H1 (cell line): Measurements from ENCODE around the gene CCL5. TPM values are rescaled to one million over a fixed set of nuclear protein-coding genes. Genes with fewer than 3 reads are reported as not detected.

Source experiments
- CTCF ChIA-PET: fragments of 300-600 bp; sonication (Branson Sonifier 250); formaldehyde crosslinking; loops from one replicate; lab custom pipeline; 2021; ENCODE audit not compliant: partially characterized antibody; lab: Charles Lee
- POLR2A ChIA-PET: fragments of 300-600 bp; sonication (Branson Sonifier 250); formaldehyde crosslinking; loops from one replicate; lab custom pipeline; 2021; ENCODE audit warnings: inconsistent platforms; ENCODE audit not compliant: partially characterized antibody; lab: Charles Lee
- DNase-seq, 2 experiments: peaks; one replicate each; pipeline versions ENCODE4 v3.0.0 to v3.0.0-alpha.2; 2010 to 2022; ENCODE audit warnings: low spot score in 2 of 2, low read depth in 1 of 2, mixed read lengths in 1 of 2
- FAIRE-seq: peaks from 2 replicates; lab custom pipeline; 2011; peaks lifted over from hg19 to GRCh38; lab: Jason Lieb, UNC
- H2AFZ ChIP-seq: 2 replicates; pipeline ENCODE4 v1.8.1; 2012; ENCODE audit warnings: low read length, inconsistent platforms
- H2AK5ac ChIP-seq: 2 replicates; pipeline ENCODE4 v1.6.1; 2013; ENCODE audit warnings: low read depth, low read length
- H2BK120ac ChIP-seq: replicated peaks from 2 replicates; pipeline ENCODE3; 2013; ENCODE audit warnings: low read depth, low read length, inconsistent platforms
- H2BK12ac ChIP-seq: 2 replicates; pipeline ENCODE4 v1.6.1; 2013; ENCODE audit warnings: low read depth, low read length
- H2BK15ac ChIP-seq: 2 replicates; pipeline ENCODE4 v1.6.1; 2013; ENCODE audit warnings: low read length
- H2BK20ac ChIP-seq: 2 replicates; pipeline ENCODE4 v1.6.1; 2013; ENCODE audit warnings: low read length
- H2BK5ac ChIP-seq: 2 replicates; pipeline ENCODE4 v1.6.1; 2013; ENCODE audit warnings: low read depth, low read length
- H3K14ac ChIP-seq: 2 replicates; pipeline ENCODE4 v1.6.1; 2013; ENCODE audit warnings: inconsistent platforms; ENCODE audit not compliant: insufficient read length
- H3K18ac ChIP-seq: 2 replicates; pipeline ENCODE4 v1.6.1; 2013; ENCODE audit warnings: low read length; ENCODE audit errors: extremely low read depth
- H3K23ac ChIP-seq: 2 replicates; pipeline ENCODE4 v1.6.1; 2013; ENCODE audit warnings: inconsistent platforms; ENCODE audit not compliant: insufficient read length
- H3K23me2 ChIP-seq: 2 replicates; pipeline ENCODE4 v1.6.1; 2013; ENCODE audit warnings: low read depth, low read length
- H3K27ac ChIP-seq: 2 replicates; pipeline ENCODE4 v1.6.1; 2011; ENCODE audit warnings: low read depth, low read length, inconsistent platforms
- H3K27me3 ChIP-seq, 4 experiments: replicated peaks in 1 of 4; 1 replicate in 1 of 4; 2 replicates in 3 of 4; pipeline versions ENCODE4 v1.6.1 to v1.8.1; 2011 to 2013; ENCODE audit warnings: low read length in 3 of 4, mild to moderate bottlenecking in 3 of 4, inconsistent platforms in 2 of 4, mixed read lengths in 2 of 4, moderate library complexity in 1 of 4; ENCODE audit not compliant: control insufficient read depth in 3 of 4, insufficient read depth in 3 of 4; ENCODE audit errors: extremely low read depth in 1 of 4
- H3K36me3 ChIP-seq, 4 experiments: 2 replicates each; pipeline versions ENCODE4 v1.6.1 to v1.8.1; 2011 to 2013; ENCODE audit warnings: mild to moderate bottlenecking in 4 of 4, low read length in 3 of 4, moderate library complexity in 2 of 4, control low read depth in 1 of 4, inconsistent platforms in 1 of 4; ENCODE audit not compliant: insufficient read depth in 4 of 4, control insufficient read depth in 2 of 4
- H3K4ac ChIP-seq: replicated peaks from 2 replicates; pipeline ENCODE3; 2013; ENCODE audit warnings: low read length, low read depth, mixed read lengths, inconsistent platforms; ENCODE audit not compliant: insufficient read length
- H3K4me1 ChIP-seq, 4 experiments: replicated peaks in 1 of 4; 1 replicate in 1 of 4; 2 replicates in 3 of 4; pipeline versions ENCODE4 v1.6.1 to v1.8.1; 2011 to 2013; ENCODE audit warnings: low read length in 3 of 4, inconsistent platforms in 2 of 4, mixed read lengths in 1 of 4; ENCODE audit not compliant: insufficient read depth in 4 of 4, control insufficient read depth in 3 of 4
- H3K4me2 ChIP-seq, 2 experiments: 2 replicates each; pipeline versions ENCODE4 v1.6.1 to v1.8.1; 2011 to 2013; ENCODE audit warnings: low read depth in 2 of 2, low read length in 2 of 2, control low read depth in 1 of 2, inconsistent platforms in 1 of 2, mild to moderate bottlenecking in 1 of 2; ENCODE audit not compliant: insufficient read depth in 1 of 2
- H3K4me3 ChIP-seq, 4 experiments: fragments of 200-600, 300-600 bp in 1 of 4; sonication (generic), shearing (Covaris generic), sonication (Bioruptor Twin) in 1 of 4; 2 replicates each; pipeline versions ENCODE4 v1.5.1 to v1.8.1; 2011 to 2016; ENCODE audit warnings: low read length in 4 of 4, low read depth in 3 of 4, control low read depth in 2 of 4, inconsistent platforms in 2 of 4, mild to moderate bottlenecking in 2 of 4, mixed read lengths in 1 of 4, moderate library complexity in 1 of 4; ENCODE audit not compliant: insufficient read depth in 2 of 4; ENCODE audit errors: extremely low read depth in 1 of 4
- H3K56ac ChIP-seq: replicated peaks from 2 replicates; pipeline ENCODE3; 2013; ENCODE audit warnings: low read depth, mild to moderate bottlenecking, mixed read lengths, low read length, inconsistent platforms; ENCODE audit not compliant: insufficient read length
- H3K79me1 ChIP-seq: 2 replicates; pipeline ENCODE4 v1.6.1; 2013; ENCODE audit warnings: low read depth, low read length, control low read depth
- H3K79me2 ChIP-seq, 2 experiments: 2 replicates each; pipeline versions ENCODE4 v1.6.1 to v1.8.1; 2012 to 2013; ENCODE audit warnings: low read length in 2 of 2, mild to moderate bottlenecking in 2 of 2, inconsistent platforms in 1 of 2; ENCODE audit not compliant: insufficient read depth in 2 of 2, control insufficient read depth in 1 of 2
- H3K9ac ChIP-seq, 4 experiments: replicated peaks in 1 of 4; 1 replicate in 1 of 4; 2 replicates in 3 of 4; pipeline versions ENCODE4 v1.6.1 to v1.8.1; 2011 to 2013; ENCODE audit warnings: low read depth in 3 of 4, low read length in 3 of 4, control low read depth in 2 of 4, mild to moderate bottlenecking in 2 of 4, moderate library complexity in 2 of 4, inconsistent platforms in 1 of 4; ENCODE audit errors: extremely low read depth in 1 of 4
- H3K9me3 ChIP-seq, 2 experiments: 2 replicates each; pipeline versions ENCODE4 v1.6.1 to v1.8.1; 2012 to 2013; ENCODE audit warnings: mild to moderate bottlenecking in 2 of 2, moderate library complexity in 2 of 2, control low read depth in 1 of 2, inconsistent platforms in 1 of 2, low read depth in 1 of 2, low read length in 1 of 2, mixed read lengths in 1 of 2; ENCODE audit not compliant: insufficient read depth in 2 of 2
- H4K20me1 ChIP-seq, 2 experiments: replicated peaks in 1 of 2; 2 replicates each; pipeline versions ENCODE3 to v1.8.1; 2011 to 2013; ENCODE audit warnings: inconsistent platforms in 2 of 2, low read length in 2 of 2, mild to moderate bottlenecking in 1 of 2; ENCODE audit not compliant: insufficient read depth in 2 of 2, control insufficient read depth in 1 of 2
- H4K5ac ChIP-seq: 2 replicates; pipeline ENCODE4 v1.6.1; 2013; ENCODE audit warnings: low read length, low read depth, mixed read lengths, inconsistent platforms; ENCODE audit not compliant: insufficient read length
- H4K8ac ChIP-seq: 2 replicates; pipeline ENCODE4 v1.8.0; 2013; ENCODE audit warnings: mild to moderate bottlenecking, moderate library complexity, low read length, inconsistent platforms; ENCODE audit not compliant: insufficient read depth; ENCODE audit errors: extremely low read depth
- H4K91ac ChIP-seq: replicated peaks from 2 replicates; pipeline ENCODE3; 2013; ENCODE audit warnings: low read length, mixed read lengths, inconsistent platforms; ENCODE audit not compliant: insufficient read length
- BRCA1 ChIP-seq: IDR thresholded peaks from 2 replicates; pipeline ENCODE4 v1.6.1; 2012; ENCODE audit warnings: low read depth, low read length, improper control_type of control experiment
- CREB1 ChIP-seq: IDR thresholded peaks from 2 replicates; pipeline ENCODE4 v1.6.1; 2012; ENCODE audit warnings: inconsistent platforms
- FOSL1 ChIP-seq: IDR thresholded peaks from 2 replicates; pipeline ENCODE4 v1.6.1; 2011; ENCODE audit warnings: mild to moderate bottlenecking, low read depth, low read length, moderate library complexity; ENCODE audit not compliant: insufficient read depth
- GABPA ChIP-seq: IDR thresholded peaks from 2 replicates; pipeline ENCODE4 v1.6.1; 2011; ENCODE audit warnings: mild to moderate bottlenecking, low read length, moderate library complexity, borderline replicate concordance; ENCODE audit not compliant: insufficient read depth
- JUN ChIP-seq: IDR thresholded peaks from 2 replicates; pipeline ENCODE4 v1.6.1; 2011; ENCODE audit warnings: low read depth, mild to moderate bottlenecking, improper control_type of control experiment, low read length
- RAD21 ChIP-seq, 2 experiments: IDR thresholded peaks in 1 of 2; conservative IDR thresholded peaks in 1 of 2; 2 replicates each; pipeline ENCODE4 v1.6.1; 2011; ENCODE audit warnings: low read depth in 2 of 2, low read length in 2 of 2, improper control_type of control experiment in 1 of 2, inconsistent platforms in 1 of 2, mild to moderate bottlenecking in 1 of 2, moderate library complexity in 1 of 2
- SIX5 ChIP-seq: IDR thresholded peaks from 2 replicates; pipeline ENCODE4 v1.6.1; 2011; ENCODE audit warnings: mild to moderate bottlenecking, low read depth, low read length
- SP1 ChIP-seq: IDR thresholded peaks from 2 replicates; pipeline ENCODE4 v1.6.1; 2011; ENCODE audit warnings: low read depth, low read length
- SUZ12 ChIP-seq: fragments of 200-600 bp; sonication (generic); IDR thresholded peaks from 2 replicates; pipeline ENCODE4 v1.6.1; 2012; ENCODE audit warnings: mild to moderate bottlenecking, inconsistent platforms, low read length, moderate library complexity, mixed read lengths
- TEAD4 ChIP-seq: IDR thresholded peaks from 2 replicates; pipeline ENCODE4 v1.6.1; 2012; ENCODE audit warnings: low read depth, low read length, inconsistent platforms, mixed read lengths
- YY1 ChIP-seq: IDR thresholded peaks from 2 replicates; pipeline ENCODE4 v1.6.1; 2011; ENCODE audit warnings: low read depth, mild to moderate bottlenecking, low read length
- WGBS, 2 experiments: shearing (Covaris generic) in 1 of 2; methylation state at CpG; one replicate each; pipeline versions ENCODE4 v1.1.6 to v1.1.7; 2013 to 2015; ENCODE audit warnings: low lambda C conversion rate in 2 of 2, mixed read lengths in 2 of 2, inconsistent platforms in 1 of 2, low coverage in 1 of 2, missing lambda C conversion rate in 1 of 2; ENCODE audit not compliant: insufficient replicate concordance in 2 of 2, insufficient coverage in 1 of 2, insufficient read length in 1 of 2; ENCODE audit errors: extremely low coverage in 1 of 2, missing lambda C conversion rate in 1 of 2; 5-methylcytosine and 5-hydroxymethylcytosine counted together
- polyA plus RNA-seq, 7 experiments: library from polyadenylated mRNA; depleted of rRNA in 3 of 7; stranded (reverse) in 5 of 7; unstranded in 2 of 7; fragments of >200 nt in 5 of 7; fragments of 200-250 nt in 2 of 7; gene quantifications; 1 replicate in 5 of 7; 2 replicates in 1 of 7; 4 replicates in 1 of 7; pipeline versions ENCODE4 v1.2.1 to v1.2.3, GENCODE V29; 2011 to 2013; ENCODE audit warnings: missing spikeins in 2 of 7, mixed read lengths in 2 of 7
- total RNA-seq: library from RNA; stranded (reverse); fragmentation: NEBNext Ultra II Directional; extraction: Animal tissue kit (Norgen Biotek cat#: 25700); gene quantifications from 2 replicates; pipeline ENCODE4 v1.2.1, GENCODE V29; 2021
- TF ChIP-seq, protein P1 (sequence below): IDR thresholded peaks from 2 replicates; pipeline ENCODE4 v1.6.1; 2012; ENCODE audit warnings: inconsistent platforms

The CCL5 gene
- total and polyA plus RNA-seq, 2 of the 8 experiments (the other 6 are each of a cell fraction or from before 2014, with no cell fraction given) = not detected

DNA sequence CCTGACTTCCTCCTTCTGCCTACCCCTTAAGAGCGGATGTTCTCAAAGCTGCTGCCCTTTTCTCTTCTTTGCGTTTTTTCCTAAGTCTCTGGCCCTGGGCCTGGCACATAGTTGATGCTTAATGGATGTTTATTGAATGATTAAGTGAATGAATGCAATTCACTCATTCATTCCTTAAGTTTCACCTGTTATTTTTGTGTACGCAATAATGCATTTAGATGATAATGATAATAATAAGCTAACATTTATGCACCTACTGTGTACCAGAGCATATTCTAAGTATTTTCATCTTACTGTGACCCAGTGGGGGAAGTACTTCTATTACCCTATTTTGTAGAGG is 4.4 kb downstream of the CCL5 start:
- Histone ChIP-seq H3K4me1 (no peaks in the 10 kb centered on the region; a peak in 1 of 7 replicates), H3K4ac (no peak overlapping the region), H4K20me1 (no peaks in the 10 kb centered on the region), H3K14ac (no peak overlapping the region), H3K79me1 (no peaks in the 10 kb centered on the region), H3K9ac (no peak overlapping the region), H2BK12ac (no peak overlapping the region), H2BK15ac (no peak overlapping the region), H3K23ac (no peak overlapping the region), H3K56ac (no peak overlapping the region), H3K27ac (no peak overlapping the region), H3K9me3 (no peaks in the 10 kb centered on the region), H3K27me3 (no peaks in the 10 kb centered on the region), H2BK5ac (no peak overlapping the region), H3K4me2 (no peak overlapping the region), H4K91ac (no peak overlapping the region), H2BK120ac (no peak overlapping the region), H3K79me2 (no peaks in the 10 kb centered on the region), H3K18ac (no peak overlapping the region), H2AFZ (peak overlapping the region; percentile 31; the same call in 1 of the 2 replicates), H4K5ac (no peak overlapping the region), H2BK20ac (no peak overlapping the region), H4K8ac (no peak overlapping the region), H3K4me3 (no peak overlapping the region), H3K36me3 (no peaks in the 10 kb centered on the region), H3K23me2 (no peaks in the 10 kb centered on the region), H2AK5ac (no peak overlapping the region)
- no peak for FAIRE-seq
- no peak for TF ChIP-seq GABPA
- TF ChIP-seq BRCA1 = no peak
- no peak for TF ChIP-seq CREB1
- TF ChIP-seq SP1 = no peak
- no peak for TF ChIP-seq JUN
- TF ChIP-seq SIX5 = no peak
- no peak for TF ChIP-seq TEAD4
- no peak for TF ChIP-seq RAD21 (IDR thresholded peaks at IDR 0.05 in 1 of 2, conservative IDR thresholded peaks at IDR 0.05 in 1 of 2; ENCODE audit: low read depth in 2 of 2, low read length in 2 of 2)
- TF ChIP-seq, protein P1, sequence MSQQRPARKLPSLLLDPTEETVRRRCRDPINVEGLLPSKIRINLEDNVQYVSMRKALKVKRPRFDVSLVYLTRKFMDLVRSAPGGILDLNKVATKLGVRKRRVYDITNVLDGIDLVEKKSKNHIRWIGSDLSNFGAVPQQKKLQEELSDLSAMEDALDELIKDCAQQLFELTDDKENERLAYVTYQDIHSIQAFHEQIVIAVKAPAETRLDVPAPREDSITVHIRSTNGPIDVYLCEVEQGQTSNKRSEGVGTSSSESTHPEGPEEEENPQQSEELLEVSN = no peak
- no peak for TF ChIP-seq FOSL1
- TF ChIP-seq SUZ12 = no peak
- TF ChIP-seq YY1 = no peak
- no peak for DNase-seq
- ChIA-PET POLR2A (interaction anchor here (0.8 kb wide), 1 partner anchor 18 kb away, joined by 4 read pairs; no protein-coding TSS in a partner anchor), CTCF (interaction anchor here (0.6 to 1.7 kb wide), 3 partner anchors 13 to 145 kb away, joined by 3 to 5 read pairs (median 3); no protein-coding TSS in a partner anchor)
- 79% methylated on average over 3 of the region's 3 CpGs; no CpG with 5 or more reads in 1 of the 2 experiments for WGBS, 2 experiments
